Neural progenitor cell (in vitro differentiated cells): ENCODE measurements around the gene OR7G1.

Experiments
- EZH2 ChIP-seq: fragments of 200-600 bp; sonication (generic); IDR thresholded peaks from 2 replicates; pipeline ENCODE4 v1.6.1; 2017; ENCODE audit warnings: antibody characterized with exemption, mild to moderate bottlenecking, moderate library complexity
- EZH2phosphoT487 ChIP-seq: fragments of 200-600 bp; sonication (generic); IDR thresholded peaks from 2 replicates; pipeline ENCODE4 v1.6.1; 2017; ENCODE audit warnings: antibody characterized with exemption
- TF ChIP-seq, protein P1 (sequence below): fragments of 200-600 bp; sonication (generic); IDR thresholded peaks from 2 replicates; pipeline ENCODE4 v1.5.1; 2017; ENCODE audit warnings: antibody characterized with exemption, mild to moderate bottlenecking

DNA sequence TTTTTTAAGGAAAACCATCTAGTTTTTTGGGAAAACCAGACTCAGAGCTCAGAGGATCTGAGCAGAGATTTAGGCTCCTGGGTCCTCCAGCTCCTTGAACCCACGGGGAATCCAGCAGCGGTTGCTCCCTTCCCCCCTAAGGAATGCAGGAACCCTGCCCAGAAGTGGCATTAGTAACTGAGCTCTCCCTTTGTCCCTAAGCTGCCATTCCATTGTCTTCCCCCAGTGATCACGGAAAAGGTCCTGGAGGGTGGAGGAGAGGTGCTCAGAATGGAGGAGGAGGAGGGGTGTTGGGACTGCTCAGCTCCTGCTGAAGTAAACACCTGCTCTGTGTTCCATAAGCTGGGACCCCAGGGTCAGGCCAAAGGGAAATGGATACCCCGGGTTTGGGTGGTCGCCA is 45.5 kb downstream of the OR7G1 start:
- TF ChIP-seq, protein P1, sequence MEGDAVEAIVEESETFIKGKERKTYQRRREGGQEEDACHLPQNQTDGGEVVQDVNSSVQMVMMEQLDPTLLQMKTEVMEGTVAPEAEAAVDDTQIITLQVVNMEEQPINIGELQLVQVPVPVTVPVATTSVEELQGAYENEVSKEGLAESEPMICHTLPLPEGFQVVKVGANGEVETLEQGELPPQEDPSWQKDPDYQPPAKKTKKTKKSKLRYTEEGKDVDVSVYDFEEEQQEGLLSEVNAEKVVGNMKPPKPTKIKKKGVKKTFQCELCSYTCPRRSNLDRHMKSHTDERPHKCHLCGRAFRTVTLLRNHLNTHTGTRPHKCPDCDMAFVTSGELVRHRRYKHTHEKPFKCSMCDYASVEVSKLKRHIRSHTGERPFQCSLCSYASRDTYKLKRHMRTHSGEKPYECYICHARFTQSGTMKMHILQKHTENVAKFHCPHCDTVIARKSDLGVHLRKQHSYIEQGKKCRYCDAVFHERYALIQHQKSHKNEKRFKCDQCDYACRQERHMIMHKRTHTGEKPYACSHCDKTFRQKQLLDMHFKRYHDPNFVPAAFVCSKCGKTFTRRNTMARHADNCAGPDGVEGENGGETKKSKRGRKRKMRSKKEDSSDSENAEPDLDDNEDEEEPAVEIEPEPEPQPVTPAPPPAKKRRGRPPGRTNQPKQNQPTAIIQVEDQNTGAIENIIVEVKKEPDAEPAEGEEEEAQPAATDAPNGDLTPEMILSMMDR, result no peak
- no peak for TF ChIP-seq EZH2
- TF ChIP-seq EZH2phosphoT487, result peak; percentile 34
